Ureter (tissue), 1 donor: Measurements from ENCODE around the gene TTI1. TPM values are rescaled to one million over a fixed set of nuclear protein-coding genes. Genes with fewer than 3 reads are reported as not detected.

ENCODE experiments used
- DNase-seq: peaks from one replicate; pipeline ENCODE4 v3.0.0-alpha.2; 2020; ENCODE audit warnings: low spot score
- total RNA-seq: library from RNA; stranded (reverse); gene quantifications from one replicate; pipeline ENCODE4 v1.2.4, GENCODE V29; 2023
- donor health status: DM: yes; HTN: yes; CAD: no.

TTI1 gene
- total RNA-seq, 1 donor from 2014 or later, result 29.5 TPM

DNA sequence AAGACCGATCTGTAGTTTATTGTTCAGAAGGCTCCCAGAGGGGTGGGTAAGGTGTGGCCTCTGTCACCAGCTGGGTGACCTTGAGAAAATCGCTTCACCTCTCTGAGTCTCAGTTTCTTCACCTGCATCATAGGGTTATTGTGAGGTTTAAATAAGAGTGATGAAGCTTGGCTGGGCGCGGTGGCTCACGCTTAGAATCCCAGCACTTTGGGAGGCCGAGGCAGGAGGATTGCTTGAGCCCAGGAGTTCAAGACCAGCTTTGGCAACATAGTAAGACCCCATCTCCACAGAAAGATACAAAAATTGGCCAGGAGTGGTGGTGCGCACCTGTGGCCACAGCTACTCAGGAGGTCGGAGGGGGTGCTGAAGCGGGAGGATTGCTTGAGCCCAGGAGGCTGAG is 94.3 kb downstream of the TTI1 start:
- DNase-seq, result no peak

GRCh38 chr20:37938181-37938750 is 95.0 kb downstream of the TTI1 start:
- no peak for DNase-seq

- no peak for DNase-seq
Observed at GRCh38 chr20:37937686-37938085, 95.6 kb downstream of the TTI1 start.

DNA sequence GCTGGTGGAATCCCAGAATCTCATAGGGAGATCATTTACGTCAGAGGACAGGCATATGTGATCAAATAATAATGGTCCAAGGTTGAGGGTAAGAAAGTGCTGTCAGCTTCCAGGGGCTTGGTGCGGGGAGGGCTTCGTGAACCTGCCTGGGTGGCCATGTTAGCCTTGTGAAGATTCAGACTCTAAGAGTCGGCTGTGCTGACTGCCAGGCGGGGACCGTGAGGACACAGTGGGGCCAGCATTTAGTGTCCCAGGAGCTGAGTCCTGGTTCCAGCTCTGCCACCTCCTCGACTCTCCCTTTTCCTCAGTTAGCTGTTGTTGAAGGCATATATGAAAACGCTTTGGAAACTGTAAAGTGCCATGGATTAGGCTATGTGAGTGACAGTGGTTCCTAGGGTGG is 96.8 kb downstream of the TTI1 start:
- DNase-seq, result no peak

GRCh38 chr20:37936041-37936440 is 97.2 kb downstream of the TTI1 start:
- no peak for DNase-seq

- DNase-seq, result no peak
Observed at GRCh38 chr20:37935435-37935834, 97.8 kb downstream of the TTI1 start.

DNA sequence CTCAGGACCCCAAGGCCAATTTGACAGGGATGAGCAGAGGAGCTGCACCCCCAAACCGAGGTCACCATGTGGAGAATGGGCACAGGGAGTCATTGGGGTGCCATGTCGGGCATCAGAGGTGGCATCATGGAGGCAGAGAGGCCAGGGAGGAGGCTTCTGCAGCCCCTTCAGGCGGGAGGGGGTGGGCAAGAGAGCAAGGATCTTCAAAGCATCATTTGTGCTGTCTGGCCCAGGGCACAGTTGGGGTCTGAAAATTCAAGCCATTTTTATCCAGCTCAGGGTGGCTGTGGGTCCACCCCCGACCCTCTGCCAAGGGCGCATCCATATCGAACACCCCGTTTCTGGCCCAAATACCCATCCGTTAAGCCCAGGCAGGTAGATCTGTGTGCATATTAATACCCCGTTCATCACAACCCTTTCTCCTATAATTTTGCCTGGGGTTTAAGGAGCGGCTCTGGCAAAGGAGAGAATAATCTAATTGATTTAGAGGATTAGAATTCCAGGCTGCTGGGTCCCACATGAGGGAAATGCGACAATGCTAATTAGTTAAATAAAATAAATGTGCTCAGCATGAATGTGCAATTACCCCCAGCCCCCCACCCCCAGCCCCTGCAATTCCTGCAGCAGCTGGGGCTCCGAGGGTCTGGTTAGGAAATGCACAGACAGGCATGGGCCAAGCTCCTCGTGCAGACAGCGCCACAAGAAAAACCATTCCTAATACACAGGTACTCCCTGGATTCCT is 98.5 kb downstream of the TTI1 start:
- no peak for DNase-seq

- DNase-seq, result no peak
Observed at GRCh38 chr20:37933786-37934633, 99.2 kb downstream of the TTI1 start.

Other genes starting within 250 kb of the TTI1 start
- 7.1 TPM for gene VSTM2L, start 130.3 kb downstream of the TTI1 start, total RNA-seq
- gene RPRD1B, start 290 bp upstream of the TTI1 start, total RNA-seq, result 61.3 TPM
- 143 TPM for gene TGM2, start 131.8 kb upstream of the TTI1 start, total RNA-seq
- 3.9 TPM for gene KIAA1755, start 227.3 kb upstream of the TTI1 start, total RNA-seq